GM21737 (cell line): ENCODE data around the gene PMS2.
"Not testable (repeated sequence)": the region's sequence is repeated elsewhere in the genome, so short reads cannot be mapped to it uniquely, and the experiment has no call there.

ENCODE experiments used
- ATAC-seq: cut with Tn5 transposase; IDR thresholded peaks from one replicate; pipeline ENCODE4 v1.9.1; 2021; ENCODE audit warnings: mild to moderate bottlenecking, moderate library complexity; ENCODE audit not compliant: unreplicated experiment

The PMS2 gene

GRCh38 chr7:5924180-5924579 is 84.7 kb downstream of the PMS2 start:
- ATAC-seq, result not testable (repeated sequence)
